Colon (tissue), 2 donors: Measurements from ENCODE around the gene NFKBIB.

ENCODE experiments used
- FAIRE-seq: peaks from 2 replicates; lab custom pipeline; 2012; peaks lifted over from hg19 to GRCh38; lab: Jason Lieb, UNC
- donor health status: control.
- donor health status: control.

The NFKBIB gene

DNA sequence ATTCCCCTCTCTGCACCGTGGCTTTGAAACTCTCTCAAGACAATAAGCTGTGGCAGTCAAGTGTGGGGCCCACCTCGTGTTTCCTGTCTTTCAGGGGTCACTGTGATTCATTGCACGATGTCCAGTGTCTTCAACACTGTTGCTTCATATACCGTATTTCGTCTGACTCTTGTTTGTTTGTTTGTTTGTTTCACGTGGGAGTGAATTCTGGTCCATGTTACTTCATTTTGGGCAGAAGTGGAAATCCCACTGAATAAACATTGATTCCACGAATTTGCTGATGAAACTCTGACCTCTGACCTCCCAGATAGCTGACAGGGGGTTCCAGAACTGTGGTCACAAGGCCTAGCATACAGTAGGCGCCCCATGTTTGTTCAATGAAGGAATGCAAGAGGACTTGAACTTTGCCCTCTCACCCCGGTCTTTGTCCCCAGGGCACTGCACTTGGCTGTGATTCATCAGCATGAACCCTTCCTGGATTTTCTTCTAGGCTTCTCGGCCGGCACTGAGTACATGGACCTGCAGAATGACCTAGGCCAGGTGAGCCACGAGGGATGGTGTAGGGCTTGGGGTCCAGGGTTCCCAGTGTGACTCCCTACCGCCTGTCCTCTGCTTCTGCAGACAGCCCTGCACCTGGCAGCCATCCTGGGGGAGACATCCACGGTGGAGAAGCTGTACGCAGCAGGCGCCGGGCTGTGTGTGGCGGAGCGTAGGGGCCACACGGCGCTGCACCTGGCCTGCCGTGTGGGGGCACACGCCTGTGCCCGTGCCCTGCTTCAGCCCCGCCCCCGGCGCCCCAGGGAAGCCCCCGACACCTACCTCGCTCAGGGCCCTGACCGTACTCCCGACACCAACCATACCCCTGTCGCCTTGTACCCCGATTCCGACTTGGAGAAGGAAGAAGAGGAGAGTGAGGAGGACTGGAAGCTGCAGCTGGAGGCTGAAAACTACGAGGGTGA is 5.1 kb downstream of the NFKBIB start:
- FAIRE-seq, result no peak

DNA sequence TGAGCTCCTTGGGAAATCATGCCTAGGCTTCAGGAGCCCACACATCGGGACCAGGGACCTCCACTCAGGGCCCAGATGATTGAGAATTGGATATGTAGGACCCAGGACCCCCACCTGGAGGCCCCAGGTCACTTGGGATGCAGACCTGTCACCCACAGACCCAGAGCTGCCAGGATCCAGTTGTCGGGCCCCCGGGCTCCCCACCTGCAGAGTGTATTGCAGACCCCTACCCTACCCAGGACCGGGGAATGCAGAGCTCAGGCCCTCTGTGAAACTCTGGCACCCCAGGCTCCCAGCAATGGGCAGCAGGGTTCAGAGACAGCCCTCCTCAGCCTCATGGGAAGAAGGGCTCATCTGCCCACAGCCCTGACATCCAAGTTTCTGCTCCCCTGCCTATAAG is 5.9 kb downstream of the NFKBIB start:
- FAIRE-seq, result no peak

DNA sequence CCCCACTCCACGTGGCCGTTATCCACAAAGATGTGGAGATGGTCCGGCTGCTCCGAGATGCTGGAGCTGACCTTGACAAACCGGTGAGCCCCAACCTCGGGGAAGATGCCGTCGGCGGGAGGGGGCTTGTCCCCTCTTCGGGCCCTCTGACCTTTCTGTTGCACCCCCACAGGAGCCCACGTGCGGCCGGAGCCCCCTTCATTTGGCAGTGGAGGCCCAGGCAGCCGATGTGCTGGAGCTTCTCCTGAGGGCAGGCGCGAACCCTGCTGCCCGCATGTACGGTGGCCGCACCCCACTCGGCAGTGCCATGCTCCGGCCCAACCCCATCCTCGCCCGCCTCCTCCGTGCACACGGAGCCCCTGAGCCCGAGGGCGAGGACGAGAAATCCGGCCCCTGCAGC is 7.5 kb downstream of the NFKBIB start:
- FAIRE-seq, result no peak

DNA sequence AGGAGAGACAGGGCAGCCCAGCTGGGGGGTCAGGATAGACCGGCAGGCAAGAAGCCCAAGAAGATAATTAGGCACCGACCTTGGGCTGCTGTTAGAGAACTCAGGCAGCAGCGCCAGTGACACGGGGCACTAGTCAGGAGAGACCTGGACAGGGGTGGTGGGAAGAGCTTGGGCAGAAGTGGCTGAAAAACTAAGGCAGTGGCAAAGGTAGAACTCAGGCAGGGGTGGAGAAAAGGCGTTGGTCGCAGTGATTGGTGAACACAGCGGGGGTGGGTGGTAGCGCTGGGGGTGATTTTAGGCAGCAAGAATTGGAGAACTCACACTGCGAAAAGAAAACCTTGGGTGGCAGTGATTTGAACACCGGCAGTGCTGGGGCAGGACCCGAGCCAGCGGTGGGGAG is 7.9 kb downstream of the NFKBIB start:
- no peak for FAIRE-seq

DNA sequence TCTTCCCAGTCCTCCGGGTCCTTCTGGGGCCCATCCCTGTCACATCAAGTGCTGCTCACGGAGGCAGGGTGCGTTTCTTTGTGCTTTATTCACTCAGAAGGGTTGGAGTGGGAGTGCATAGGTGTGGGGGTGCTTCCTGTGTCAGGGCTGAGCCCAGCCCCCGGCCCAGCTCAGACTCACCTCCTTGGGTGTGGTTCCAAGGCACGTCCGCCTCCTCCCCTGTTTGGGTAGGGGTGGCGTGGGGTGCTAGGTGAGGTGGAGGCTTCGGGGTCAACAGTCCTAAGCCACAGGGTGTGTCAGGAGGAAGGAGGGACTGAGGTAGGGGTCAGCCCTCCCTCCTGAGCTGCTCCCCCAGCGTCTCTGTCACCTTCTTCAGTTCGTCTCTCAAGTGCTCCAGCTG is 9.1 kb downstream of the NFKBIB start:
- FAIRE-seq, result no peak

DNA sequence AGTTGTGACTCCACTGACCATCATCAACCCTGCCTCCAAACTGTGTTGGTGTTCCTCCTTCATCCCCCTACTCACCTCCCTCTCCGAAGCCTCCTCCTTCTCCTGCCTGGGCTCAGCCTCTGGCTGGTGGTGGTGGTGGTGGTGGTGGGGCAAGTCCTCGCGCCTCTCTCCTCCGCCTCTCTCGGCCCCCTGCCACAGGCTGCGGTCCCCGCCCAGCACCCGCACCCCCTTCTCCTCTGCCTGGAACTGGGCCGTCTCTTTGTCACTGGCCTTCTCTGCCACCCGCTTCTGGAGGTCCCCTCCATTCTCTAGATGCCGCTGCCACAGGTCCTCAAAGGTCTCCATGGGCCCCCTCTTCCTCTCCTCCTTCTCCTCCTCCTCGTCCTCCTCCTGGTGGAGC is 10.7 kb downstream of the NFKBIB start:
- no peak for FAIRE-seq

DNA sequence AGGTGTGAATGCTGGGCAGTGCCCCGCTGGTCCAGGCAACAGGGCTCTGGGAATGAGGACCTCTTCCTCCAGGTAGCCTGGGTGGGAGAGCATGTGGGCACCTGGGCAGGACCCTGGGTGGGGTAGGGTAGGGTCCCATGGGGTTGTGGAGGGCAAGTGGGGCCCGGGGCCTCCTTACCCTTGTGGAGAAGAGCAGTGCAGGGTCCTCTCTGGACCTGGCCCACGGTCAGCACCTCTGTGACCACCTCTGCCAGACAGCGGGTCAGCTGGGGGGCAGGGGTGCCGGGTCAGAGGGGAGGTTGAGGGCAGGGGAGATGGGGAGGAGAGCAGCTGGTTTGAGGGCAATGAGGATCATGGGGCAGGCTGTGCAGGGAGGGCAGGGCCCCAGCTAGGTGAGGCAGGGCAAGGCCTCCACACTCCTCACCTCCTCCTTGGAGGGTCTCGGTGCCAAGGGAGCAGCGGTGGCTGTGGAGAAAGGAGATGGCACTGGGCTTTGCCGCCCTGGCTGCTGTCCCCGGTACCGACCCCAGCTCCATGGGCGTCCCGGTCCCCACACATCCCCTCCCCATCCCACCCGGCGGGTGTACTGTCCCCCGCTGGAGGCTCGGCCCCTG is 11.7 kb downstream of the NFKBIB start:
- FAIRE-seq, result no peak

DNA sequence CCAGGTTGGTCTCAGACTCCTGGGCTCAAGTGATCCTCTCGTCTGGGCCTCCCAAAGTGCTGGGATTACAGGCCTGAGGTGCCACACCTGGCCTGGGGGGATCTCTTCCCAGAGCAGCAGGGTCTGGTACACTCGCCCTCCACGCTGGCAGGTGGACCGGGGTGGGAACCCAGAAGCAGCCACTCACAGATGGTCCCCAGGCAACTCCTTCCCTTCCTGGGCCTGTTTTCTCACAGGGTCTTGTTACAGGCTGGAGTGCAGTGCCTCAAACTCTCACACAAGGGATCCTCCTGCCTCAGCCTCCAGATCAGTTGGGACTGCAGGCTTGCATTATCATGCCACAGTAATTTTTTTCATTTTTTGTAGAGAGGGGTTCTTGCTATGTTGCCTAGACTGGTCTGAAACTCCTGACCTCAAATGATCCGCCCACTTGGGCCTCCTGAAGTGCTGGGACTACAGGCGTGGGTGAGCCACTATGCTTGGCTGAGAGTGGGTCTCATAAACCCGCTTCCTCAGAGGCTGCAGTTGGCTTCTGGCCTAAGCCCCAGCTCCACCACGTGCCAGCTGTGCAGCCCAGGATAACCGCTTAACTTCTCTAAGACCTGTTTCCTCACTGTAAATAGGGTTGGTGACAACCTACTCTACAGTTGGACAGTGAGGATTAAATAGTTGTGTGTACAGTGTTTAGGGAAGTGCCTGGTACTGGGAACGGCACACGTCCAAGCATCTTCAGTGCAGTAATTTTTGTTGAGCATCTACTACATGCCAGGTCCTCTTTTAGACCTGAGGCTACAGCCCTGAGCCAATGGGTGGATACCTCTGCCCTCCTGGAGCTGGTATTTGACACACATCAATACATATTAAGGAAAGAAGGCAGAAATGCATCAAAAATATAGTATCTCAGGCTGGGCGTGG is 13.1 kb downstream of the NFKBIB start:
- FAIRE-seq, result no peak

DNA sequence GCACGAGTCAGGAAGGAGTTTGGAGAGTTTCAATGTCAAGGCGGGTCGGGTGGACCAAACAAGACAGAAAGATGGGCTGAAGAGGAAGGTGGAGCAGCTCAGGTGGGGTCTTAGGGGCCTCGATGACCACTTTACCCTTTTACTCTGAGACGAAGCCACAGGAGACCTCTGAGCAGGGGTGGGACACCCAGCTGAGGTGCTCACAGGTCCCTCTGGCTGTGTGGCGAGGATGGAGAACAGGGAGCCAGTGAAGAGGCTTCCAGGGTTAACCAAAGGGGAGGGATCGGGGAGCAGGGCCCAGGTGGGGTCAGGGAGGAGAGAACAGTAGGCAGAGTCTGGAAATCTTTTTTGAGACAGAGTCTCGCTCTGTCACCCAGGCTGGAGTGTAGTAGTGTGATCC is 14.2 kb downstream of the NFKBIB start:
- no peak for FAIRE-seq

DNA sequence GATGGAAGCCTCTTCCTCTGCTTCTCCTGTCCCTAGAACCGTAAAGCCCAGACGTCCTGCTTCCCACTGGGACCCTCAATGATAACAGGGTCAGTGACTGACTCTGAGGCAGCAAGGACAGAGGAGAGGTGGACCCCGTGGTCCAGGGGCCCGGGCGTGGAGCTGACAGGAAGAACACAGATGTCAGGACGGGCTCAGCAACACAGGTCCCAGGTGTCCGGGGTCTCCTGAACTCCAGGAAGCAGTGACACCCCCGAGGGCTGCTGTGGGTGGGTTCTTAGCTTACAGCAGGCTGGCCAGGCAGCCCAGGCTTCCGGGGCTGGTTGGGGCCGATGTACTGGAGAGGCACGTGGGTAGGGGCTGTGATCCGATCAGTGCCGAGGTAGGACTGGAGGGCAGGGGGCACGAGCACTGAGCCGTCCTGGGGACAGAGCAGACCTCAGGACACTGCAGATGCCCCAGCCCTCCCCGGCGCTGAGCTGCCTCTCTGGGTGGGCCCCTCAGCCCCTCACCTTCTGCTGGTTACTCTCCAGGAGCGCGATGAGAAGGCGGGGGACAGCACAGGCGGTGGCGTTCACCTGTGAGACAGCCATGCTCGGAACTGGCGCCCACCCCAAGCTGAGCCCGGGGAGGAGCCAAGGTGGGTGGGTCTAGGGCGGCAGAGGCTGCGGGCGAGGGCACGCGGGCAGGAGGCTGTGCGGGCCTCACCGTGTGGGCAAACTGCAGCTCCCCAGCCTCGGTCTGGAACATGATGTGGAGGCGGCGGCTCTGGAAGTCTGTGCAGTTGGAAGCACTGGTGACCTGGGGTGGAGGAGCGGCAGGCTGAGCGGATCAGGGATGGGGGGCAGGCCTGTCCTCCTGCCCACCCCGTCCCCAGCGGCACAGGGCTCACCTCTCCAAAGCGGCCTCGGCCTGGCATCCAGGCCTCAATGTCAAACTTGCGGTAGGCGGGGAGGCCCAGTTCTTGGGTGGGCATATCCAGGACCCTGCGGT is 15.9 kb downstream of the NFKBIB start:
- no peak for FAIRE-seq

DNA sequence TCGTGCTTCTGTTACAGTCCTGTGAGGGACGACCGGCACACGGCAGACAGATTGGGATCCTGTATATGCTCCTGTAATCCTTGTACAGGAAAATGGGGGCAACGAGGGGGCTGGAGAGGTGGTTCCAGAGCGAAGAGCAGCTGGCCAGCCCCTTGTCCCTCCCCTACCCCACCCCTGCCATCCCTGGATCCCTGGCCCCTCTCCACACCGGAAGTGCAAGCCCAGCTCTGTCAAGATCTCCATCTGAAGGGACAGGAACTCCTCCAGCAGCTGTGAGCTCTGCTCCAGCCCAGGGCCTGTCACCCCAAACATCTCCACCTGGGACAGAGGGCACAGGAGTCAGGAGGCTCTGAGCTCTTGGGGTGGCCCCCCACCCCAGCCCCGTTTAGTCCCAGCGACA is 17.7 kb downstream of the NFKBIB start:
- no peak for FAIRE-seq

DNA sequence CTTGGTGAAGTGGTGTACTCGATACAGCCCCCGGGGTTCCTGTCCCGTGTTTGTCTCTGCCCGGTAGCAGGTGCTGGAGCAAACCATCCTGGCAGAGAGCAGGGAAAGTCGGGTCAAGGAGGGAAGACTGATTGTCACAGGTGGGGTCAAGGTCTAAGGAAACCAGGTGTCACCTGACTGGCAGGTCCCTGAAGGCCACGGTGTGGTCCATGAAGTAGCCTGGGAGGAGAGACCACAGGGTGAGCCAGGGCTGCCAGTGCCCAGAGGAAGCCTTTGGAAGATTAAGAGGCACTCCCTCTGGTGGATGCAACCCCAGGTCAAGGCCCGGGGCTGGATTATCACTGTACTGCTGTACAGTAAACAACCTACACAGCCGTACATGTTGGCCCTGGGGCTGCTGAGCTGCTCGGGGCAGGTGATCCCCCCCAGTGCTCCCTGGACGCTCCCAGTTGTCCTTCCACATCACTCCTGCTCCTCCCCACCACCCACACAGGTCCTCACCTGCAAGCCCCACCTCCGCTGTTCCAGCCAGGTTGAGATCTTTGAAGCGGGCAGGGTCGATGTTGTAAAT is 18.2 kb downstream of the NFKBIB start:
- FAIRE-seq, result no peak

DNA sequence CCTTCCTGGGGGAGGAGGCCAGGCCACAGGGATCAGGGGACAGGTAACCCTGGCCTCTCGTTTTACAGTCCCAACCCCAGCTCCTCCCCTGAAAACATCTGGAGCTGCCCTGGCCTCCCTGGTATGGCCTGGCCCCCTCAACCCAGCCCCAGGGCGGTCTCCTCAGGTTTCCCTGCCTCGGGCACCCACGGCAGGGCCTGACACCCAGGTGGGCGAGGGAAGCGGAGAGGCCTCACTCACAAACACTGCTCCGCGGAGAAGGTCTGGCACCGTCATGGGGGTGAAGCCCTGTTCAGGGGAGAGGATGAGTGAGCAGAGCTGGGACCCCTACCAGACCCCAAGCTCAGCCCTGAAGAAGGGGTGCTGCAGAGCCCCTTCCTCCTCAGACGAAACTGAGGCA is 18.8 kb downstream of the NFKBIB start:
- FAIRE-seq, result no peak

DNA sequence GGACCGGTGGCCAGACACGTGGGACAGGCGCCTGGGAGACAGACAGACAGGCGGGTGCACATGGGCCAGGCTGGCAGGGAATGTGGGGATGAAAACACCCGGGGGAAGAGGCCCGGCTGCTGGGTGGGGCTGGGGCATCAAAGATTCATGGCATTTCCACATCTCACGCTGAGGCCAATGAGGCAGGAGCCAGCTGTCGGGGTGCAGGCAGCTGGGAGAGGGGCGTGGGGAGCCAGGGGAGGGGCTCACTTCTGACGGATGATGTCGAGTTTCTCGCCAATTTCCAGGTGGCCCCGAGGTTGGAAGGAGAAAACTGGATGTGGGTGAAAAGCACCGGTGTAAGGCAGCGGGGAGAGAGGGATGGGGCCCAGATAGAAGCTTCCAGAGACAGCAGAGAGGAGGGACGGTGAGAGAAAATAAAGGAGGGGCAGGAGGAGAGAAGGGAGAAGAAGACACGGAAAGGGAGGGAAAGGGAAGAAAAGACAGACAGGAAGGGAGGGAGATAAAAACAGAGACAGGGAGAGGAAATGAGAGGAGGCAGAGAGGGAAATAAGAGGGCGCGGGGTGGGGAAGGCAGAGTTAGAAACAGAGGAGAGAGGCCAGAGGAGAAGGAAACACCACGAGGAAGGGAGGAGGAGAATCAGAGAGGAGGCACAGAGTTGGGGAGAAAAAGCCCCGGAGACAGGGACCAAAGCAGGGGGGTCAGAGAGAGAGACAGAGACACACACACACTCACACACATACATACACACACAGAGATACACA is 20.2 kb downstream of the NFKBIB start:
- no peak for FAIRE-seq

DNA sequence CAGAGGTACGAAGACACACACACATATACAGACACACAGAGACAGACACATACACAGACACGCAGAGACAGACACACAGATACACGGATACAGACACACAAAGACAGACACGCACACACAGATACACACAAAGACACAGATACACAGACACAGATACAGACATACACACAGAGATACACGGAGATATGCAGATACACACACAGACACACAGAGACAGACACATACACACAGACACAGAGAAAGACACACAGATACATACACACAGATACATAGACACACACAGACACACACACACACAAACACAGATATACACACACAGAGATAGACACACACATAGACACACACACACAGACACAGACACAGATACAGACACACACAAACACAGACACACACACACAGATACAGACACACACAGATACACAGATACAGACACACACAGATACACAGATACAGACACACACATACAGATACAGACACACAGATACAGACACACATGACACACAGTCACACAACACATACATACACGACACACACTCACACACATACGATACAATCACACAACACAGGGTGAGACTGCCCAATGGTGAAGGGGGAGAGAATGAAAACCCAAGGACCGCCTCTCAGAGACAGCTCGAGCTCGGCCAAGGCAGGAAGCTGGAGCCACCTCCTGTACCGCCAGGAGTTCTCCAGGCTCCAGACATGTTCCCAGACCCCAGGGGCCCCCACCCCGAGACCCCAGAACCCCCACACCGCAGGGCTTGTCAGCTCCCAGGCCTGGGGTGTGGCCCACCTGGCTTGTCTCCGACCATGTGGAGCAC is 21.0 kb downstream of the NFKBIB start:
- no peak for FAIRE-seq

DNA sequence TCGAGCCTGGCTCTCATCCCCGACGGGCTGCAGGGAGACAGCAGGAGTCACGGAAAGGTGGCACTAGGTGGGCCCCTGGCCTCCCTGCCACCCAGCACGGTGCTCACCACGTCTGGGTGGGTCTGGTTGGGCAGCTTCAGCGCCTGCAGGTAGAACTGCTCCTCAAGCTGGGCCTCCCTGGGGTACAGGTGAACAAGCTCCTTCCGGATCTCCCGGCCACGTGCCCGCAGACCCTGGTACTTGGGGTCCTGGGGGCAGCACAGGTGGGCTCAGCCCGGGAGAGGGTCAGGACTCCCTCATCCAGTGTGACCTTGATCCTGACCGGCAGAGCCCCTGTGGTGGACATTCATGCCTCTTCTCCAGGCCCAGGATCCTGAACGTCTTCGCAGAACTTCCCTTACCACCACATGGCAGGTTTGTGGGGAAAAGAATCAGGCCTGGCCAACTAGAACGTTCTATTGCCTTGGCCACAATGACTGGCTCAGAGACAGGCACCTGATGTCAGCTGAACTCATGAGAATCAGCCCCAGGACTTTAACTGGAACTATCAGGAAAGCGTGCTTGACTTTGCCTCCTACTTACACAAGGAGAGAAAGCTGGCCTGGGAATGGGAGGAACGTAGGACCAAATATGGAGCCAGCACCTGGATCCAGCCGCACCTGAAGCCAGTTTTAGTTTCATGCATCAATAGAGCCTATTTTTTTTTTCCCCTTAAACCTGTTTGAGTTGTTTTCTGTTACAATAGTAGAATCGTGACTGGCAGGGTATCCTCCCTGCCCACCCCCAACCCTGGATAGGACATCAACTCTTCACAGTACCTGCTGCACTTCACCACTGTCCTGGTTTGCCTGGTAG is 21.9 kb downstream of the NFKBIB start:
- FAIRE-seq, result no peak

DNA sequence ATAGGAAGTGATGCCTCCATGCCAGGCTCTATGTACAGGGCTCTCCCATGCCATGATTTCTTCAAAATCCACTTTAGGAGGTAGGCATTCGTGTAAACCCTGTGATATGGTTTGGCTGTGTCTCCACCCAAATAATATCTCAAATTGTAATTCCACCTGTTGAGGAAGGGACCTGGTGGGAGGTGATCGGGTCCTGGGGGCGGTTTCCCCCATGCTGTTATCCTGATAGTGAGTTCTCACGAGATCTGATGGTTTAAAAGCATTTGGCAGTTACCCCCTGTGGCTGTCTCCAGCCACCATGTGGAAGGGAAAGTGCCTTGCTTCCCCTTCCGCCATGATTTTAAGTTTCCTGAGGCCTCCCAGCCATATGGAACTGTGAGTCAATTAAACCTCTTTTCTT is 22.7 kb downstream of the NFKBIB start:
- FAIRE-seq, result no peak

DNA sequence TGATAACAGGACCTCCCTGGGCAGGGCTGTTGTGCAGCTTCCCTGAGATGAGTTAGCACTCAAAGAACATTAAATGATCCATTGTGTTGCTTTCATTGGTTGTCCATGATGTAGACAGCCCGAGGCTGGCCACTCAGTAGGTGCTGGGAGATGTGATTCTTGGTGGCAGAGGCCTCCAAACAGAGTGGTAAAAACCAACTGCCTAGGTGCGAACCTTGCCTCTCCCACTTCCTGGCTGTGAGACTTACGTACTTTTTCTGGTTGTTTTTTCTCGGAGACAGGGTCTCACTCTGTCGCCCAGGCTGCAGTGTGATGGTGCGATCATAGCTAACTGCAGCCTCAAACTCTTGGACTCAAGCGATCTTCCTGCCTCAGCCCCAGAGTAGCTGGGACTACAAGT is 24.6 kb downstream of the NFKBIB start:
- FAIRE-seq, result no peak
